Measurements from ENCODE around the gene RAP1GAP2.

Gene RAP1GAP2

DNA sequence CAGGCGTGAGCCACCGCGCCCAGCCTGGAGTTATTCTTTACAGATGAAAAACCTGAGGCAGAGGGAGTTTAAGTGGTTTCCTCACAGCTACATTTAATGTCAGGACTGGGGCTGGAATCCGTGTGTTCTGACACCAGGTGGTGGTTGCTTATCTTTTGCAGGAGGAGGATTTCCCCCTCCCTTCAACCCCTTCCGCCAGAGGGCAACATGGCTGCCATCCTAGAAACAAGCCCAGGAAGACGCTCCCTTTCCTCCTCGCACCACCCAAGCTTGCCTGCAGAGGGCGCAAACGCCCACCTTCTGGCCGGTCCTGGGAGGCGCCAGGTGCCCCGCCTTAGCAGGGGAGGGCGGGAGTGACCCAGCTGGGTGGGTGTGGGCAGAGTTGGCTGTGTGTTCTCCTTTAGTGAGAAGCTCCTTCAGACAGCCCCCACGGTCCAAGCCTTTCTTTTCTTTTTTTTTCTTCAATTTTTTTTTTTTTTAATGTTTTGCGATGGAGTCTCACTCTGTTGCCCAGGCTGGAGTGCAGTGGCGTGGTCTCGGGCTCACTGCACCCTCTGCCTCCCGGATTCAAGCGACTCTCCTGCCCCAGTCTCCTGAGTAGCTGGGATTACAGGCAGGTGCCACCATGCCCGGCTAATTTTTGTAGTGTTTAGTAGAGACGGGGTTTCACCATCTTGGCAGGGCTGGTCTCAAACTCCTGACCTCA is 9.9 kb upstream of the RAP1GAP2 start:
- DNase-seq (ENCODE audit: low read depth in 2 of 2) = peak; percentile 90 to 93

GRCh38 chr17:2789700-2790099 is 6.5 kb upstream of the RAP1GAP2 start:
- no peak for DNase-seq (ENCODE audit: low read depth in 2 of 2)

GRCh38 chr17:2792366-2793169 is 3.7 kb upstream of the RAP1GAP2 start:
- peak; percentile 32 to 42 for DNase-seq (ENCODE audit: low read depth in 2 of 2)

GRCh38 chr17:2794111-2794803 is 2.0 kb upstream of the RAP1GAP2 start:
- no peak for DNase-seq (ENCODE audit: low read depth in 2 of 2)

DNA sequence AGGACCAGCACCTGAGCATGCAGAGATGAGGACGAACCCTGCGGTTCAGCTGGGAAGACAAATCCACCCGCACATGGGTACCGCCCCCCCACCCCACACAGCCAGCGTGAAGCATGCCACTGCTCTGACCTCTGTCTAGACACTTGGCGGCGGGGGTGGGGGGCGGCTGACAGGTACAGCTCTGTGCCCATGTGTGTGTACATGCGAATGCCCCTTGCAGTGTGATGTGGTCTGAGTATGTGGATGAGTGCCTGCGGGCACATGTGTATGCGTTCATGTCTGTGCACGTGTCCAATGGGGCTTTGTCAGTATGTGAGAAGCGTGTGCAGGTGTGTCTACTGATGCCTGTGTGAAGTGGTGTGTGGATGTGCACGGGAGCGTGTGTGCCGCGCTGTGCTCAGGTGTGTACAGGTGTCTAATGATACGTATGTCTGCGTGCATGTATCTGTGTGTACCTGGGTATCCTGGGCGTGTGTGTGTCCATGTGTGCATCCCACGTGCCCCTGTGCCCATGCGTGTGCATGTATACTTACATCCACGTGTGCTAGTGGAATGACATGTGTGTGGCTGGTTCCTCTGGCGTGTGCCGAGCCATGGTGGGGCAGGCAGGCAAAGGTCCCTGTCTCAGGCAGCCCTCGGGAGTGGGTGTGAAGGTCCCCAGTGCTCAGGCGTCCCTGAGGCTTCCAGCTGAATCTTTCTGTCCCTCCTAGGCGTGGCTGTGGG is 636 bp upstream of the RAP1GAP2 start:
- no peak for DNase-seq (ENCODE audit: low read depth in 2 of 2)

- DNase-seq (ENCODE audit: low read depth in 2 of 2) = no peak
Measured at GRCh38 chr17:2797226-2797625, 988 bp downstream of the RAP1GAP2 start.

- no peak for DNase-seq (ENCODE audit: low read depth in 2 of 2)
Measured at GRCh38 chr17:2797637-2798036, 1.4 kb downstream of the RAP1GAP2 start.

DNA sequence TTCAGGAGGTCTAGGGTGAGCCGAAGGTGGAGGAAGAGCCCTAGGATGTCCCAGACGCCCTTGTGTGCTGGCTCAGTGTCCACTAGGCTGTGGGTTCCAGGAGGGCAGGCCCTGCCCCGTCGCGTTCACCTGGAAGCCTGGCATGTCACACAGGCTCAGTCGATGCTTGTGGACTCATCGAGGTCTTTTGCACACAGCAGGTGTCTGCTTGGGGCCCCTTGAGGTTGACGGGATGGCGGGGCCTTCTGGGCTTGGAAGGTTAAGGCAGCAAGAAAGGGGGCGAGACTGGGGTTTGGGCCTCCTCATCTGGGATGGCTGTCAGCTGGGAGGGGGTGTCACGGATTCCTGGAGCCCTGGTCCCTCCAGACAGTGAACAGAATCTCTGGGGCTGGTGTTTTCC is 1.9 kb downstream of the RAP1GAP2 start:
- no peak for DNase-seq (ENCODE audit: low read depth in 2 of 2)

GRCh38 chr17:2798678-2799077 is 2.4 kb downstream of the RAP1GAP2 start:
- no peak for DNase-seq (ENCODE audit: low read depth in 2 of 2)

- no peak for DNase-seq (ENCODE audit: low read depth in 2 of 2)
Measured at GRCh38 chr17:2799653-2800052, 3.4 kb downstream of the RAP1GAP2 start.

- no peak for DNase-seq (ENCODE audit: low read depth in 2 of 2)
Measured at GRCh38 chr17:2800367-2800766, 4.1 kb downstream of the RAP1GAP2 start.

DNA sequence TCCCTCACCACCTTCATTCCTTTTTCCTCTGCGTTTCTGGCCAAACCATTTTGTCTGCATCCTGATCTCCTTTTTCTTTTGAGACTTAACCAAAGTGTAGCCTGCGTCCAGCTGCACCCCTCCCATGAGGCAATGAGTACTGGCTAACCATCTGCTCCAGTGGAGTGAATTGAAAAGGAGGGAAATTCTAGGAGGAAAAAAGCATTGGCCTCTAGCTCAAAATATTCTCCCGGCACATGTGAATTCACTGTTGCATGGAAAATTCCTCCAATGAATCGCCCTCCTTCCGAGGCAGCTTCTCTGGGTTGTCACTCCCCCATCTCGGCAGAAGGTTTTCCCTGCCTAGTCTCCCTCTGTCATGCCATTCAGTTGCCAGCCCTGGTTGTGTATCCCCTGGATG is 5.6 kb downstream of the RAP1GAP2 start:
- no peak for DNase-seq (ENCODE audit: low read depth in 2 of 2)

GRCh38 chr17:2802574-2802973 is 6.3 kb downstream of the RAP1GAP2 start:
- DNase-seq (ENCODE audit: low read depth in 2 of 2) = no peak

DNA sequence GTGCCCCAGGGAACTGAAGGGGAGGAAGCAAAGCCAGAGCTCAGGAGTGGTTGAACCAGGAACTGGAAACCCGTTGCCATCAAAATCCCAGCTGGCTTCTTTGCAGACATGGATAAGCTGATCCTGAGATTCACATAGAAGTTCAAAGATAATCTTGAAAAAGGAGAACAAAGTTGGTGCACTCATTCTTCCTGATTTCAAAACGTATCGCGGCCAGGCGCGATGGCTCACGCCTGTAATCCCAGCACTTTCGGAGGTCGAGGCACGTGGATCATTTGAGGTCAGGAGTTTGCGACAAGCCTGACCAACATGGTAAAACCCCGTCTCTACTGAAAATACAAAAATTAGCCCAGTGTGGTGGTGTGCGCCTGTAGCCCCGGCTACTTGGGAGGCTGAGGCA is 7.1 kb downstream of the RAP1GAP2 start:
- no peak for DNase-seq (ENCODE audit: low read depth in 2 of 2)

DNA sequence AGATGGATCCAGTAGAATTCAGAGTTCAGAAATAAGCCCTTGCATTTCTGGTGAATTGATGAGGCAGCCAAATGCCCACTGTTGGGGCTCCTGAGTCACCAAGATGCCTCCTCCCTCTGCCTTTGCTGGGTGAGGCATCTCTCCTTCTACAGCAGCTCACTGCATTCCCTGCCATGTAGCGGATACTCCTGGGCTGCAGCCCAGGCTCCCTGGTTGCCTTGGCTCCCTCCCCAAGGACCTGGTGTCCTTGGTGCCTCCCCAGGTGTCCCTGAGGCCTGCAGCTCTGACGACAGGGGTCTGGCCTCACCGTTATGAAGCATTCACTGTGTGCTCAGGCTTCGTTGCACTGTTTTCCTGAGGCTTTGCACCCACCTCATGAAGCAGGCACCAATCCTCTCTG is 7.7 kb downstream of the RAP1GAP2 start:
- DNase-seq (ENCODE audit: low read depth in 2 of 2) = no peak

- DNase-seq (ENCODE audit: low read depth in 2 of 2) = no peak
Measured at GRCh38 chr17:2804912-2805311, 8.7 kb downstream of the RAP1GAP2 start.

- DNase-seq (ENCODE audit: low read depth in 2 of 2) = no peak
Measured at GRCh38 chr17:2805961-2806360, 9.7 kb downstream of the RAP1GAP2 start.

- no peak for DNase-seq (ENCODE audit: low read depth in 2 of 2)
Measured at GRCh38 chr17:2808367-2809335, 12.4 kb downstream of the RAP1GAP2 start.

GRCh38 chr17:2809337-2809736 is 13.1 kb downstream of the RAP1GAP2 start:
- DNase-seq (ENCODE audit: low read depth in 2 of 2) = no peak

- DNase-seq (ENCODE audit: low read depth in 2 of 2) = peak in 1 of 2 donors; percentile 11
Measured at GRCh38 chr17:2814049-2814448, 17.8 kb downstream of the RAP1GAP2 start.

Measured in stimulated activated CD4-positive, alpha-beta T cell treated with anti-CD3 and anti-CD28 coated beads, Interleukin-4, amount 100 ng/mL, for 48 hours (primary cell).